Measurements from ENCODE around the gene PPP1R36. TPM values are rescaled to one million over a fixed set of nuclear protein-coding genes. Genes with fewer than 3 reads are reported as not detected.
A peak's percentile ranks its signal among the peaks of the same experiment; 100 is the strongest.

The PPP1R36 gene
- total and polyA plus RNA-seq, 2 of the 4 experiments (the other 2 are of a cell fraction): 0.15 to 0.54 TPM

DNA sequence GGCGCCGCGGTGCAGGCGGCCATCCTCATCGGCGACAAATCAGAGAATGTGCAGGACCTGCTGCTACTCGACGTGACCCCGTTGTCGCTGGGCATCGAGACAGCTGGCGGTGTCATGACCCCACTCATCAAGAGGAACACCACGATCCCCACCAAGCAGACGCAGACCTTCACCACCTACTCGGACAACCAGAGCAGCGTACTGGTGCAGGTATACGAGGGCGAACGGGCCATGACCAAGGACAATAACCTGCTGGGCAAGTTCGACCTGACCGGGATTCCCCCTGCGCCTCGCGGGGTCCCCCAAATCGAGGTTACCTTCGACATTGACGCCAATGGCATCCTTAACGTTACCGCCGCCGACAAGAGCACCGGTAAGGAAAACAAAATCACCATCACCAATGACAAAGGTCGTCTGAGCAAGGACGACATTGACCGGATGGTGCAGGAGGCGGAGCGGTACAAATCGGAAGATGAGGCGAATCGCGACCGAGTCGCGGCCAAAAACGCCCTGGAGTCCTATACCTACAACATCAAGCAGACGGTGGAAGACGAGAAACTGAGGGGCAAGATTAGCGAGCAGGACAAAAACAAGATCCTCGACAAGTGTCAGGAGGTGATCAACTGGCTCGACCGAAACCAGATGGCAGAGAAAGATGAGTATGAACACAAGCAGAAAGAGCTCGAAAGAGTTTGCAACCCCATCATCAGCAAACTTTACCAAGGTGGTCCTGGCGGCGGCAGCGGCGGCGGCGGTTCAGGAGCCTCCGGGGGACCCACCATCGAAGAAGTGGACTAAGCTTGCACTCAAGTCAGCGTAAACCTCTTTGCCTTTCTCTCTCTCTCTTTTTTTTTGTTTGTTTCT, 7.6 kb upstream of the PPP1R36 start:
- peak overlapping the region; percentile 41 for H4K91ac ChIP-seq (ENCODE audit: insufficient read depth, low read depth, low read length)
- peak overlapping the region; percentile 55 for H3K4ac ChIP-seq (ENCODE audit: low read depth, low read length)
- TSS peak; percentile 75 for BruUV-seq (replicated peaks)

More for the DNA sequence above, 7.6 kb upstream of the PPP1R36 start:
- Histone ChIP-seq H3K27me3 (ENCODE audit: control insufficient read depth, insufficient read depth, low read length) (no peaks in the 10 kb centered on the region), H3K79me1 (ENCODE audit: low read depth in 1 of 2, low read length in 2 of 2) (peaks cover 15 to 27% of the 10 kb centered on the region in 2 experiments; a peak in 3 of 4 replicates), H2AFZ (replicated peaks; ENCODE audit: low read length, poor library complexity) (peak overlapping the region; percentile 91), H3K23ac (ENCODE audit: low read depth, low read length) (peak overlapping the region; percentile 94), H4K8ac (ENCODE audit: low read depth in 2 of 2, low read length in 2 of 2) (peak overlapping the region in 1 of 2 experiments; percentile 59; a peak in 3 of 4 replicates), H4K5ac (ENCODE audit: low read depth, low read length) (peak overlapping the region; percentile 31), H3K9ac (ENCODE audit: low read depth, low read length) (peak overlapping the region; percentile 80), H2BK15ac (ENCODE audit: low read depth, low read length) (peak overlapping the region; percentile 61; the same call in 2 of the 3 replicates), H3K9me3 (ENCODE audit: control insufficient read depth, insufficient read depth, low read length) (peaks cover 11% of the 10 kb centered on the region), H2BK5ac (ENCODE audit: low read depth, low read length, poor library complexity, severe bottlenecking) (no peak overlapping the region), H3K56ac (ENCODE audit: extremely low read depth, insufficient read depth, low read length) (peak overlapping the region; percentile 13), H2AK5ac (ENCODE audit: low read depth, low read length) (peak overlapping the region; percentile 52), H3K14ac (replicated peaks; ENCODE audit: low read depth, low read length) (peak overlapping the region; percentile 82), H2AK9ac (replicated peaks; ENCODE audit: low read depth, low read length, poor library complexity) (peak overlapping the region; percentile 60), H3K27ac (ENCODE audit: insufficient read depth, low read length) (peak overlapping the region; percentile 25), H4K20me1 (ENCODE audit: insufficient read depth, low read length) (no peaks in the 10 kb centered on the region), H3K9me1 (ENCODE audit: insufficient read depth, low read length) (peaks cover 12% of the 10 kb centered on the region; the same call in 1 of the 2 replicates), H2BK20ac (ENCODE audit: low read depth, low read length) (peak overlapping the region; percentile 41; the same call in 1 of the 2 replicates), H3K4me2 (ENCODE audit: low read depth, low read length) (peak overlapping the region; percentile 70), H3K18ac (ENCODE audit: low read depth, low read length) (peak overlapping the region; percentile 59; the same call in 1 of the 2 replicates), H2BK120ac (ENCODE audit: low read depth, low read length) (peak overlapping the region; percentile 58), H3K4me3 (ENCODE audit: insufficient read depth, low read depth, low read length) (peak overlapping the region; percentile 67), H3K4me1 (ENCODE audit: control insufficient read depth, insufficient read depth, low read length) (no peaks in the 10 kb centered on the region; the same call in 1 of the 2 replicates), H3K36me3 (ENCODE audit: control insufficient read depth, insufficient read depth, low read length) (no peaks in the 10 kb centered on the region; the same call in 1 of the 2 replicates)
- ATAC-seq (ENCODE audit: low read depth) (no peak), DNase-seq (no peak)
- 12% methylated on average over 7 of the region's 61 CpGs; no CpG with 5 or more reads in 1 of the 2 experiments for WGBS, 2 experiments (ENCODE audit: extremely low coverage in 2 of 2, insufficient read length in 1 of 2)
- in situ Hi-C loops (cut with MboI; ENCODE audit: low sequenced_read_pairs): loop anchor here (5.0 to 25.0 kb wide), 2 partner anchors 90 to 370 kb away; partner anchors contain the start of gene CHURC1
- intact Hi-C loops (cut with micrococcal nuclease): loop anchor here (2.0 to 5.0 kb wide), 3 partner anchors 70 to 103 kb away; no protein-coding TSS in a partner anchor
- CTCF ChIA-PET: no interaction called here
- TF ChIP-seq BHLHE40 (IDR thresholded peaks at IDR 0.05; ENCODE audit: low read depth, low read length) (no peak), RFX5 (IDR thresholded peaks at IDR 0.05; ENCODE audit: low read depth, low read length) (no peak), MXI1 (IDR thresholded peaks at IDR 0.05; ENCODE audit: borderline replicate concordance, low read depth, low read length) (no peak), CEBPB (IDR thresholded peaks at IDR 0.05; ENCODE audit: low read depth, low read length) (no peak), RCOR1 (IDR thresholded peaks at IDR 0.05; ENCODE audit: insufficient replicate concordance, low read length) (no peak), FOS (IDR thresholded peaks at IDR 0.05; ENCODE audit: low read depth, low read length) (no peak), SMC3 (IDR thresholded peaks at IDR 0.05; ENCODE audit: low read depth, low read length) (no peak), NFE2L2 (IDR thresholded peaks at IDR 0.05; ENCODE audit: low read depth, low read length) (no peak), POLR2A (IDR thresholded peaks at IDR 0.05; ENCODE audit: low read depth, low read length) (no peak), MAFK (IDR thresholded peaks at IDR 0.05; ENCODE audit: low read depth, low read length) (no peak)
- TF ChIP-seq, protein P1, sequence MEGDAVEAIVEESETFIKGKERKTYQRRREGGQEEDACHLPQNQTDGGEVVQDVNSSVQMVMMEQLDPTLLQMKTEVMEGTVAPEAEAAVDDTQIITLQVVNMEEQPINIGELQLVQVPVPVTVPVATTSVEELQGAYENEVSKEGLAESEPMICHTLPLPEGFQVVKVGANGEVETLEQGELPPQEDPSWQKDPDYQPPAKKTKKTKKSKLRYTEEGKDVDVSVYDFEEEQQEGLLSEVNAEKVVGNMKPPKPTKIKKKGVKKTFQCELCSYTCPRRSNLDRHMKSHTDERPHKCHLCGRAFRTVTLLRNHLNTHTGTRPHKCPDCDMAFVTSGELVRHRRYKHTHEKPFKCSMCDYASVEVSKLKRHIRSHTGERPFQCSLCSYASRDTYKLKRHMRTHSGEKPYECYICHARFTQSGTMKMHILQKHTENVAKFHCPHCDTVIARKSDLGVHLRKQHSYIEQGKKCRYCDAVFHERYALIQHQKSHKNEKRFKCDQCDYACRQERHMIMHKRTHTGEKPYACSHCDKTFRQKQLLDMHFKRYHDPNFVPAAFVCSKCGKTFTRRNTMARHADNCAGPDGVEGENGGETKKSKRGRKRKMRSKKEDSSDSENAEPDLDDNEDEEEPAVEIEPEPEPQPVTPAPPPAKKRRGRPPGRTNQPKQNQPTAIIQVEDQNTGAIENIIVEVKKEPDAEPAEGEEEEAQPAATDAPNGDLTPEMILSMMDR (conservative IDR thresholded peaks at IDR 0.05; ENCODE audit: low read depth, low read length): no peak
- TF ChIP-seq, protein P2, sequence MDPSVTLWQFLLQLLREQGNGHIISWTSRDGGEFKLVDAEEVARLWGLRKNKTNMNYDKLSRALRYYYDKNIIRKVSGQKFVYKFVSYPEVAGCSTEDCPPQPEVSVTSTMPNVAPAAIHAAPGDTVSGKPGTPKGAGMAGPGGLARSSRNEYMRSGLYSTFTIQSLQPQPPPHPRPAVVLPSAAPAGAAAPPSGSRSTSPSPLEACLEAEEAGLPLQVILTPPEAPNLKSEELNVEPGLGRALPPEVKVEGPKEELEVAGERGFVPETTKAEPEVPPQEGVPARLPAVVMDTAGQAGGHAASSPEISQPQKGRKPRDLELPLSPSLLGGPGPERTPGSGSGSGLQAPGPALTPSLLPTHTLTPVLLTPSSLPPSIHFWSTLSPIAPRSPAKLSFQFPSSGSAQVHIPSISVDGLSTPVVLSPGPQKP (IDR thresholded peaks at IDR 0.05; ENCODE audit: borderline replicate concordance, low read depth, low read length): no peak
- TF ChIP-seq, protein P3, sequence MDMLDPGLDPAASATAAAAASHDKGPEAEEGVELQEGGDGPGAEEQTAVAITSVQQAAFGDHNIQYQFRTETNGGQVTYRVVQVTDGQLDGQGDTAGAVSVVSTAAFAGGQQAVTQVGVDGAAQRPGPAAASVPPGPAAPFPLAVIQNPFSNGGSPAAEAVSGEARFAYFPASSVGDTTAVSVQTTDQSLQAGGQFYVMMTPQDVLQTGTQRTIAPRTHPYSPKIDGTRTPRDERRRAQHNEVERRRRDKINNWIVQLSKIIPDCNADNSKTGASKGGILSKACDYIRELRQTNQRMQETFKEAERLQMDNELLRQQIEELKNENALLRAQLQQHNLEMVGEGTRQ (IDR thresholded peaks at IDR 0.05; ENCODE audit: low read depth, low read length): no peak
- dilution Hi-C loops (cut with HindIII; ENCODE audit: low sequenced_read_pairs, unreplicated experiment): no loop called here
- POLR2A ChIA-PET (ENCODE audit: unreplicated experiment): interaction anchor here (0.7 to 0.9 kb wide), 2 partner anchors 87 kb away, joined by 3 to 4 read pairs; no protein-coding TSS in a partner anchor
